Measurements from ENCODE around the gene SOSTDC1.

Gene SOSTDC1

GRCh38 chr7:16412274-16413254 is 53.0 kb downstream of the SOSTDC1 start:
- TF ChIP-seq BHLHE40 (IDR thresholded peaks at IDR 0.05; ENCODE audit: borderline replicate concordance) (no peak), SP1 (IDR thresholded peaks at IDR 0.05) (no peak), SUZ12 (IDR thresholded peaks at IDR 0.05) (no peak), TARDBP (IDR thresholded peaks at IDR 0.05) (no peak), ZNF384 (IDR thresholded peaks at IDR 0.05) (no peak), FOXK2 (IDR thresholded peaks at IDR 0.05) (no peak), FOXA1 (IDR thresholded peaks at IDR 0.05) (no peak), L3MBTL2 (conservative IDR thresholded peaks at IDR 0.05) (no peak)
- DNase-seq (ENCODE audit: extremely low spot score): no peak
- ChIA-PET CTCF (no interaction called here), POLR2A (no interaction called here)

Measured in HEK293T (cell line).